Sigmoid colon (tissue), 3 donors: ENCODE measurements around the gene MZF1.

Experiments
- POLR2A ChIP-seq, 2 donors: fragments of 450-650 bp; IDR thresholded peaks; one replicate each; pipeline ENCODE4 v1.6.1; 2016; ENCODE audit warnings: antibody characterized with exemption in 2 of 2, mild to moderate bottlenecking in 2 of 2, moderate library complexity in 2 of 2
- TF ChIP-seq, protein P1 (sequence below), 4 experiments: fragments of 450-650 bp in 3 of 4; fragments of 200-600 bp in 1 of 4; IDR thresholded peaks; one replicate each; pipeline ENCODE4 v1.5.1; 2016 to 2019; ENCODE audit warnings: antibody characterized with exemption in 4 of 4, mild to moderate bottlenecking in 3 of 4, moderate library complexity in 2 of 4

DNA sequence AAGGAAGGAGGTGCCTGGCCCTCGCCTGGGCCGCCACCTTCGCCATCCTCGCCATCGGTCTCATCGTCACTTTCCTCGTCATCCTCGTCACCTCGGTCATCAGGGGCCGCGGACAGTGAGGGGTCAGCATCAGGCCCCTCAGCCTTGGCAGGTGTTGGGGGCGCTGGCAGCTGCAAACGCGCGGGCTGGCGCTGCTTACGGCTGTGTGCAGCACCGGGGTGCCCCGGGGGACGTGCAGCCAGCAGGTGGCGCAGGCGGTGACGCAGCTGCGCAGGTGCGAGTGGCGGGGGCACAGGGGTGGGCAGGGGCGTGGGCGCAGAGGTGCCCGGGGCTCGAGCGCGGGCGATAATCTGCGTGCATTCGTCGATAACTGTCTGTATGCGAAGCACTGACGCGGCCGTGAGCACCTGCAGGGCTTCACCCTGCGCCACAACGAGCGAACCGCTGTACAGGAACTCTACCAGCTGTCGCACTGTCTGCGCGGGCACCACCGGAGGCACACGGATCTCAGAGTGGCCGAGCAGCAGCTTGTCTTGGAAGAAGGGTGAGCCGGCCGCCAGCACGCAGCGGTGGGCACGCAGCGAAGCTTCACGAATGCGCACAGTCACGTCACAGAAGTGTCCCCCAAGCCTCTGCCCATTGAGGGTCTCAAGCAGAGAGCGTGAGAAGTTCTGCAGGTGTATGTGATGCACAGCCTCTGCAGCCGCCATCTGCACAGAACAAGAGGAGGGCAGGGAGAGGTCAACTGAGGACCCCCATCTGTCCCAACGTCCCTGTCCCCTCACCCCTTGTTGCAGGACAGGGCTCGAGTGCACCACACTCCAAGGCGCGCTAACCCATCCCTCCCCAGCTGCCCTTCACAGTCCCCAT is 55.9 kb downstream of the MZF1 start:
- TF ChIP-seq, protein P1, sequence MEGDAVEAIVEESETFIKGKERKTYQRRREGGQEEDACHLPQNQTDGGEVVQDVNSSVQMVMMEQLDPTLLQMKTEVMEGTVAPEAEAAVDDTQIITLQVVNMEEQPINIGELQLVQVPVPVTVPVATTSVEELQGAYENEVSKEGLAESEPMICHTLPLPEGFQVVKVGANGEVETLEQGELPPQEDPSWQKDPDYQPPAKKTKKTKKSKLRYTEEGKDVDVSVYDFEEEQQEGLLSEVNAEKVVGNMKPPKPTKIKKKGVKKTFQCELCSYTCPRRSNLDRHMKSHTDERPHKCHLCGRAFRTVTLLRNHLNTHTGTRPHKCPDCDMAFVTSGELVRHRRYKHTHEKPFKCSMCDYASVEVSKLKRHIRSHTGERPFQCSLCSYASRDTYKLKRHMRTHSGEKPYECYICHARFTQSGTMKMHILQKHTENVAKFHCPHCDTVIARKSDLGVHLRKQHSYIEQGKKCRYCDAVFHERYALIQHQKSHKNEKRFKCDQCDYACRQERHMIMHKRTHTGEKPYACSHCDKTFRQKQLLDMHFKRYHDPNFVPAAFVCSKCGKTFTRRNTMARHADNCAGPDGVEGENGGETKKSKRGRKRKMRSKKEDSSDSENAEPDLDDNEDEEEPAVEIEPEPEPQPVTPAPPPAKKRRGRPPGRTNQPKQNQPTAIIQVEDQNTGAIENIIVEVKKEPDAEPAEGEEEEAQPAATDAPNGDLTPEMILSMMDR (IDR thresholded peaks at IDR 0.05), result no peak
- no peak for TF ChIP-seq POLR2A (IDR thresholded peaks at IDR 0.05)
